ENCODE measurements around the gene DLX2. TPM values are rescaled to one million over a fixed set of nuclear protein-coding genes. Genes with fewer than 3 reads are reported as not detected.
"Not testable (repeated sequence)": the region's sequence is repeated elsewhere in the genome, so short reads cannot be mapped to it uniquely, and the experiment has no call there.

DLX2 gene
- total and polyA plus RNA-seq, 2 of the 13 experiments (the other 11 are each of a cell fraction or from before 2014, with no cell fraction given), result 0.07 to 0.15 TPM

DNA sequence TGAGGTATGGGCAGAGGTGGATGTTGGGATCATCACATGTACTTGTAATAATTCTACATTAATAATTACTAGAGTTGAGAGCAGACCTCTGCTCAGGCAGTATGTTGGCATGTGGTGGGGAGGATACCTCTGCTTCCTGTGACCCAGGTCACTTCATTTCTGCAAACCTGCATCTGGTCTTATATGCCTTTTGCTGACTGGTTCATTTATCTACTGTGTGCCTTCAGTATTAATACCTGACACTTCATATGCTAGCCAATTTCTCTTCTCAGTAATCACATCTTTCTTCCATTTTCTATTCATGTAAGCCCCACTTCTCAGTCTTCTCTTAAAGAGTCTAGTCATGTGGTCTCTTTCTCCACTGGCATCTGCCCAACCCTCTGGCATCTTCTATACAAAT lies 41.1 kb upstream of the DLX2 start:
- H3K4me3 ChIP-seq (replicated peaks in 1 of 3; ENCODE audit: insufficient read depth in 1 of 3, low read depth in 2 of 3, low read length in 3 of 3), result no peak overlapping the region
- no peak for FAIRE-seq
- peak; percentile 60 to 75 for TF ChIP-seq MAFK (conservative IDR thresholded peaks at IDR 0.05 in 1 of 2, IDR thresholded peaks at IDR 0.05 in 1 of 2; ENCODE audit: low read length in 2 of 2)
- peak; percentile 70 for TF ChIP-seq MAFF (IDR thresholded peaks at IDR 0.05; ENCODE audit: low read depth, low read length)
- no peak for TF ChIP-seq ZNF567 (CRISPR knock-in tag; IDR thresholded peaks at IDR 0.05; ENCODE audit: borderline replicate concordance)
- H3K4me2 ChIP-seq (ENCODE audit: low read depth, low read length), result no peak overlapping the region
- H3K27me3 ChIP-seq (ENCODE audit: control insufficient read depth in 1 of 2, insufficient read depth in 2 of 2, low read length in 2 of 2), result peaks cover 1 to 18% of the 10 kb centered on the region in 2 experiments; a peak in 3 of 5 replicates
- no TSS peak for BruUV-seq (replicated peaks)
- intact Hi-C loops (cut with micrococcal nuclease; ENCODE audit: unreplicated experiment) (no loop called here), in situ Hi-C loops (cut with HindIII; ENCODE audit: extremely low pct_ligation_motif_present, low pct_unique_long_range_greater_than_20kb) (no loop called here)
- no peak overlapping the region for H3K27ac ChIP-seq (ENCODE audit: extremely low read length, insufficient read depth, low read length)
- no peak overlapping the region for H2AFZ ChIP-seq (ENCODE audit: low read length)
- CTCF ChIA-PET (ENCODE audit: low intra/inter-chr PET ratio, low total read pairs), result no interaction called here
- H4K20me1 ChIP-seq (ENCODE audit: insufficient read depth, low read length), result no peaks in the 10 kb centered on the region
- no peaks in the 10 kb centered on the region for H3K79me2 ChIP-seq (ENCODE audit: insufficient read depth, low read length)
- POLR2A ChIA-PET, result no interaction called here
- no peak overlapping the region for H3K9ac ChIP-seq (ENCODE audit: insufficient read depth, low read depth, low read length)
- H3K4me1 ChIP-seq (ENCODE audit: insufficient read depth, low read length), result no peaks in the 10 kb centered on the region
- no peak for DNase-seq (ENCODE audit: low spot score)
- no peak for ATAC-seq
- H3K9me3 ChIP-seq (ENCODE audit: low read length), result no peaks in the 10 kb centered on the region
- H3K36me3 ChIP-seq (replicated peaks in 1 of 2; ENCODE audit: control insufficient read depth in 1 of 2, insufficient read depth in 2 of 2, low read length in 2 of 2), result no peaks in the 10 kb centered on the region

DNA sequence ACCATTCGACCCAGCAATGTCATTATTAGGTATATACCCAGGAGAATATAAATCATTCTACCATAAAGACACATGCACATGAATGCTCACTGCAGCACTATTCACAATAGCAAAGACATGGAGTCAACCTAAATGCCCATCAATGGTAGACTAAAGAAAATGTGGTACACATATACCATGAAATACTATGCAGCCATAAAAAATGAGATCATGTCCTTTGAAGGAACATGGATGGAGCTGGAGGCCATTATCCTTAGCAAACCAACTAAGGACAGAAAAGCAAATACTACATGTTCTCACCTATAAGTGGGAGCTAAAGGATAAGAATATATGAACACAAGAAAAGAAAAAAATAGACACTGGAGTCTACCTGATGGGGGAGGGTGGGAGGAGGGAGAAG lies 36.0 kb upstream of the DLX2 start:
- H3K4me3 ChIP-seq (replicated peaks in 1 of 3; ENCODE audit: insufficient read depth in 1 of 3, low read depth in 2 of 3, low read length in 3 of 3); CTCF ChIA-PET (ENCODE audit: low intra/inter-chr PET ratio, low total read pairs); BruUV-seq (replicated peaks); H3K4me1 ChIP-seq (ENCODE audit: insufficient read depth, low read length); H3K9me3 ChIP-seq (ENCODE audit: low read length); in situ Hi-C loops (cut with HindIII; ENCODE audit: extremely low pct_ligation_motif_present, low pct_unique_long_range_greater_than_20kb); POLR2A ChIA-PET; ATAC-seq; H3K79me2 ChIP-seq (ENCODE audit: insufficient read depth, low read length); H3K9ac ChIP-seq (ENCODE audit: insufficient read depth, low read depth, low read length); H3K27me3 ChIP-seq (ENCODE audit: control insufficient read depth in 1 of 2, insufficient read depth in 2 of 2, low read length in 2 of 2); DNase-seq (ENCODE audit: low spot score); H3K36me3 ChIP-seq (replicated peaks in 1 of 2; ENCODE audit: control insufficient read depth in 1 of 2, insufficient read depth in 2 of 2, low read length in 2 of 2); H3K4me2 ChIP-seq (ENCODE audit: low read depth, low read length); H3K27ac ChIP-seq (ENCODE audit: extremely low read length, insufficient read depth, low read length); intact Hi-C loops (cut with micrococcal nuclease; ENCODE audit: unreplicated experiment); H2AFZ ChIP-seq (ENCODE audit: low read length); FAIRE-seq; H4K20me1 ChIP-seq (ENCODE audit: insufficient read depth, low read length): not testable (repeated sequence)
- 0% methylated on average over 1 of the region's 1 CpG for WGBS (ENCODE audit: low lambda C conversion rate)
